A549 (cell line): ENCODE measurements around the gene FSHB.
"Not testable (repeated sequence)": the region's sequence is repeated elsewhere in the genome, so short reads cannot be mapped to it uniquely, and the experiment has no call there.

Source experiments
- ESRRA ChIP-seq: fragments of 150-350 bp; IDR thresholded peaks from 2 replicates; pipeline ENCODE4 v1.6.1; 2014; ENCODE audit warnings: mild to moderate bottlenecking, low read length, borderline replicate concordance
- FOXS1 ChIP-seq: fragments of 250-450 bp; sonication (Bioruptor Pico); IDR thresholded peaks from 2 replicates; pipeline ENCODE4 v1.5.0; 2020; ENCODE audit warnings: mild to moderate bottlenecking, moderate library complexity
- NPAS2 ChIP-seq: fragments of 250-450 bp; sonication (Bioruptor Pico); IDR thresholded peaks from 2 replicates; pipeline ENCODE4 v1.8.0; 2022; ENCODE audit warnings: mild to moderate bottlenecking, moderate library complexity, borderline replicate concordance
- POLR2A ChIP-seq: IDR thresholded peaks from 2 replicates; pipeline ENCODE4 v1.6.1; 2012; ENCODE audit warnings: mild to moderate bottlenecking, low read length
- RAD21 ChIP-seq, 2 experiments: fragments of >200 bp in 1 of 2; sonication (Bioruptor Twin) in 1 of 2; formaldehyde crosslinking in 1 of 2; IDR thresholded peaks in 1 of 2; conservative IDR thresholded peaks in 1 of 2; 2 replicates in 1 of 2; 3 replicates in 1 of 2; pipeline ENCODE4 v1.6.1; 2012 to 2018; ENCODE audit warnings: inconsistent platforms in 1 of 2
- TF ChIP-seq, protein P1 (sequence below): fragments of 150-350 bp; IDR thresholded peaks from 2 replicates; pipeline ENCODE4 v1.6.1; 2014; ENCODE audit warnings: low read depth, mild to moderate bottlenecking, low read length
- TF ChIP-seq, protein P2 (sequence below): fragments of >200 bp; sonication (Bioruptor Twin); formaldehyde crosslinking; IDR thresholded peaks from 3 replicates; pipeline ENCODE4 v1.5.1; 2016

DNA sequence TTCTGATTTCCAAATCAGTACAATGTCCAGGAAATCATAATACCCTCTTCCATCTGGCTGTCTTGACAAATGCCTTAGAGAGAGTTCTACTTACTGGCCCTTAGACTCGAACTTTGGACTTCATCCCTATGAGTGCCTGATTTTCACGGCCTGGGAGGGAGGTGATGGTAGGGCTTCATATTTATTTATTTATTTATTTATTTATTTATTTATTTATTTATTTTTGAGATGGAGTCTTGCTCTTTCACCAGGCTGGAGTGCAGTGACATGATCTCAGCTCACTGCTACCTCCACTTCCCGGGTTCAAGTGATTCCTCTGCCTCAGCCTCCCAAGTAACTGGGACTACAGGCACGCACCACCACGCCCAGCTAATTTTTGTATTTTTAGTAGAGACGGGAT, 27.8 kb upstream of the FSHB start:
- TF ChIP-seq, protein P1, sequence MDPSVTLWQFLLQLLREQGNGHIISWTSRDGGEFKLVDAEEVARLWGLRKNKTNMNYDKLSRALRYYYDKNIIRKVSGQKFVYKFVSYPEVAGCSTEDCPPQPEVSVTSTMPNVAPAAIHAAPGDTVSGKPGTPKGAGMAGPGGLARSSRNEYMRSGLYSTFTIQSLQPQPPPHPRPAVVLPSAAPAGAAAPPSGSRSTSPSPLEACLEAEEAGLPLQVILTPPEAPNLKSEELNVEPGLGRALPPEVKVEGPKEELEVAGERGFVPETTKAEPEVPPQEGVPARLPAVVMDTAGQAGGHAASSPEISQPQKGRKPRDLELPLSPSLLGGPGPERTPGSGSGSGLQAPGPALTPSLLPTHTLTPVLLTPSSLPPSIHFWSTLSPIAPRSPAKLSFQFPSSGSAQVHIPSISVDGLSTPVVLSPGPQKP = not testable (repeated sequence)
- TF ChIP-seq NPAS2 (CRISPR knock-in tag); RAD21 (conservative IDR thresholded peaks at IDR 0.05 in 1 of 2, IDR thresholded peaks at IDR 0.05 in 1 of 2); ESRRA; FOXS1; POLR2A: not testable (repeated sequence)
- TF ChIP-seq, protein P2, sequence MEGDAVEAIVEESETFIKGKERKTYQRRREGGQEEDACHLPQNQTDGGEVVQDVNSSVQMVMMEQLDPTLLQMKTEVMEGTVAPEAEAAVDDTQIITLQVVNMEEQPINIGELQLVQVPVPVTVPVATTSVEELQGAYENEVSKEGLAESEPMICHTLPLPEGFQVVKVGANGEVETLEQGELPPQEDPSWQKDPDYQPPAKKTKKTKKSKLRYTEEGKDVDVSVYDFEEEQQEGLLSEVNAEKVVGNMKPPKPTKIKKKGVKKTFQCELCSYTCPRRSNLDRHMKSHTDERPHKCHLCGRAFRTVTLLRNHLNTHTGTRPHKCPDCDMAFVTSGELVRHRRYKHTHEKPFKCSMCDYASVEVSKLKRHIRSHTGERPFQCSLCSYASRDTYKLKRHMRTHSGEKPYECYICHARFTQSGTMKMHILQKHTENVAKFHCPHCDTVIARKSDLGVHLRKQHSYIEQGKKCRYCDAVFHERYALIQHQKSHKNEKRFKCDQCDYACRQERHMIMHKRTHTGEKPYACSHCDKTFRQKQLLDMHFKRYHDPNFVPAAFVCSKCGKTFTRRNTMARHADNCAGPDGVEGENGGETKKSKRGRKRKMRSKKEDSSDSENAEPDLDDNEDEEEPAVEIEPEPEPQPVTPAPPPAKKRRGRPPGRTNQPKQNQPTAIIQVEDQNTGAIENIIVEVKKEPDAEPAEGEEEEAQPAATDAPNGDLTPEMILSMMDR = not testable (repeated sequence)
